CD4-positive, alpha-beta T cell treated with Interleukin-4 for 1 hour (primary cell): ENCODE data around the gene MYH11.
"Not testable (repeated sequence)": the region's sequence is repeated elsewhere in the genome, so short reads cannot be mapped to it uniquely, and the experiment has no call there.

Source experiments
- DNase-seq, 2 donors: peaks; one replicate each; pipeline ENCODE4 v3.0.0-alpha.2; 2020 to 2022

The MYH11 gene

DNA sequence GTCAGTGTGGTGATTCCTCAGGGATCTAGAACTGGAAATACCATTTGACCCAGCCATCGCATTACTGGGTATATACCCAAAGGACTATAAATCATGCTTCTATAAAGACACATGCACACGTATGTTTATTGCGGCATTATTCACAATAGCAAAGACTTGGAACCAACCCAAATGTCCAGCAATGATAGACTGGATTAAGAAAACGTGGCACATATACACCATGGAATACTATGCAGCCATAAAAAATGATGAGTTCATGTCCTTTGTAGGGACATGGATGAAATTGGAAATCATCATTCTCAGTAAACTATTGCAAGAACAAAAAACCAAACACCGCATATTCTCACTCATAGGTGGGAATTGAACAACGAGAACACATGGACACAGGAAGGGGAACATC, 201.3 kb downstream of the MYH11 start:
- DNase-seq: not testable (repeated sequence)

DNA sequence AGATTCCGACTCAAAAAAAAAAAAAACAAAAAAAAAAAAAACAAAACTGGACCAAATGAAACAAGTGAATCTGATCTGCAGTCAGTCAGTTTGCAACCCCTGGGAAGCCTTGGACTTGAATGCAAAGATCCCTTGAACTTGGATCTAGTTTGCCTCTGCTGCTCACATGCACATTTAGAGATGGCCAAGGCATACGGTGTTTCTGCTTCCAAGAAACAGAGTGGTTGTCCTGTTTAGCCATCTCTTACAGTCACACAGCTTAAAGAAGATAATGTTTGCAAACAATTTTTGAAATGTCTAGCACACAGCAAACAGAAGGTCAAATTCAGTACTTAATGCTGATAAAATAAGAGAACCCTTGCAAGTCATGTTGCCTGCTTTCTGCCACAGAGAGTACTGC, 202.2 kb downstream of the MYH11 start:
- DNase-seq: no peak

DNA sequence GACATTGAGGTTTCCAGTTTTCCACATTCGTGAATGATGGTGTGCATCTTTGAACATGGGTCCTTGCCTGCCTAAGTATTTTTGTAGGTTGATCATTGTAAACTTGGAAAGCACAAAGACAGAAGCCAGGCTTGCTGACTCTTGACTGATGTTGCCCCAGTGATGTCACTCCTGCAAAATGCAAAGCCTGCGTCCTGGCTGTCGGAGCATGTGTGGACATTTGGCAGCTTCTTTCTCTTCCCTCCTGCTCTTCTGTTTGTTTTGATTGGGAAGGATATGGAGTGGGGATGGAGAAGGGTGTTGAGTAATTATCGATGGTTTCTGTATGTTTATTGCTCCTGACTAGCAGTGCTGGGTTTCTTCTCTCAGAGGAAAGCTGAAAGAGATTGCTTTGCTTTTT, 203.6 kb downstream of the MYH11 start:
- no peak for DNase-seq
